Panc1 (cell line): ENCODE results near the gene MAML3. TPM values are rescaled to one million over a fixed set of nuclear protein-coding genes. Genes with fewer than 3 reads are reported as not detected.

ENCODE experiments used
- ATAC-seq: fragments of 200-7000 bp; cut with Tn5 transposase; 2 replicates; pipeline ENCODE4 v1.9.1; 2020; ENCODE audit warnings: mild to moderate bottlenecking, moderate library complexity
- BruUV-seq: library from RNA; stranded (reverse); fragments of 400-500 nt; replicated peaks from 2 replicates; lab custom pipeline; 2021; lab: Mats Ljungman, UMichigan
- CTCF ChIA-PET: fragments of 300-600 bp; sonication (Branson Sonifier 250); formaldehyde crosslinking; loops from one replicate; lab custom pipeline; 2022; ENCODE audit warnings: antibody characterized with exemption; lab: Charles Lee
- POLR2A ChIA-PET: fragments of 300-600 bp; sonication (Branson Sonifier 250); formaldehyde crosslinking; loops from one replicate; lab custom pipeline; 2022; ENCODE audit warnings: antibody characterized with exemption; lab: Charles Lee
- DNase-seq: peaks from one replicate; pipeline ENCODE4 v3.0.0-alpha.2; 2010; ENCODE audit warnings: low read depth, low spot score
- H3K27ac ChIP-seq: 2 replicates; pipeline ENCODE4 v1.5.1; 2011; ENCODE audit warnings: mild to moderate bottlenecking, low read length, inconsistent platforms
- H3K27me3 ChIP-seq: fragments of 200-500 bp; sonication (Bioruptor generic); 2 replicates; pipeline ENCODE4 v1.6.0; 2014; ENCODE audit warnings: low read length, inconsistent platforms; ENCODE audit not compliant: control insufficient read depth, insufficient read depth
- H3K36me3 ChIP-seq: fragments of 200-500 bp; sonication (Bioruptor generic); 2 replicates; pipeline ENCODE4 v1.5.1; 2014; ENCODE audit warnings: inconsistent platforms, mild to moderate bottlenecking, low read length, moderate library complexity; ENCODE audit not compliant: control insufficient read depth, insufficient read depth
- H3K4me1 ChIP-seq: 2 replicates; pipeline ENCODE4 v1.5.1; 2011; ENCODE audit warnings: inconsistent platforms, mild to moderate bottlenecking, low read length, moderate library complexity; ENCODE audit not compliant: control insufficient read depth, insufficient read depth
- H3K4me3 ChIP-seq, 2 experiments: 2 replicates each; pipeline ENCODE4 v1.5.1; 2011 to 2012; ENCODE audit warnings: low read depth in 2 of 2, low read length in 2 of 2, mild to moderate bottlenecking in 2 of 2, inconsistent platforms in 1 of 2, moderate library complexity in 1 of 2
- H3K9me3 ChIP-seq: fragments of 200-500 bp; sonication (Bioruptor generic); 2 replicates; pipeline ENCODE4 v1.5.1; 2014; ENCODE audit warnings: low read depth, mild to moderate bottlenecking, inconsistent platforms, low read length, moderate library complexity; ENCODE audit not compliant: control insufficient read depth, insufficient read depth
- POLR2AphosphoS5 ChIP-seq: IDR thresholded peaks from 2 replicates; pipeline ENCODE4 v1.6.1; 2012; ENCODE audit warnings: mild to moderate bottlenecking, low read depth, low read length, moderate library complexity
- SIN3A ChIP-seq: IDR thresholded peaks from 2 replicates; pipeline ENCODE4 v1.6.1; 2012; ENCODE audit warnings: low read depth, mild to moderate bottlenecking, low read length, moderate library complexity, borderline replicate concordance; ENCODE audit not compliant: insufficient read depth
- TCF7L2 ChIP-seq: IDR thresholded peaks from 2 replicates; pipeline ENCODE4 v1.6.1; 2011; ENCODE audit warnings: mild to moderate bottlenecking, low read depth, low read length, inconsistent platforms
- in situ Hi-C: cut with HindIII; loops from 2 replicates; pipeline ENCODE4 v1.10.0; 2016; ENCODE audit warnings: low sequenced_read_pairs, low pct_unique_long_range_greater_than_20kb
- intact Hi-C: fragments of 100-400 bp; cut with micrococcal nuclease; formaldehyde crosslinking; loops from one replicate; pipeline ENCODE4 v1.10.0; 2022; ENCODE audit not compliant: unreplicated experiment
- total RNA-seq: library from RNA; stranded (reverse); gene quantifications from one replicate; pipeline ENCODE4 v1.2.1, GENCODE V29; 2021; ENCODE audit not compliant: unreplicated experiment
- TF ChIP-seq, protein P1 (sequence below), 2 experiments: IDR thresholded peaks; 2 replicates each; pipeline ENCODE4 v1.6.1; 2011 to 2012; ENCODE audit warnings: low read depth in 2 of 2, control low read depth in 1 of 2, low read length in 1 of 2, mild to moderate bottlenecking in 1 of 2, moderate library complexity in 1 of 2; ENCODE audit not compliant: insufficient read depth in 1 of 2
- TF ChIP-seq, protein P2 (sequence below): fragments of 450-650 bp; IDR thresholded peaks from 2 replicates; pipeline ENCODE4 v1.5.1; 2017; ENCODE audit warnings: mild to moderate bottlenecking

Gene MAML3
- total RNA-seq, 1 experiment from 2014 or later, result 7.7 TPM

DNA sequence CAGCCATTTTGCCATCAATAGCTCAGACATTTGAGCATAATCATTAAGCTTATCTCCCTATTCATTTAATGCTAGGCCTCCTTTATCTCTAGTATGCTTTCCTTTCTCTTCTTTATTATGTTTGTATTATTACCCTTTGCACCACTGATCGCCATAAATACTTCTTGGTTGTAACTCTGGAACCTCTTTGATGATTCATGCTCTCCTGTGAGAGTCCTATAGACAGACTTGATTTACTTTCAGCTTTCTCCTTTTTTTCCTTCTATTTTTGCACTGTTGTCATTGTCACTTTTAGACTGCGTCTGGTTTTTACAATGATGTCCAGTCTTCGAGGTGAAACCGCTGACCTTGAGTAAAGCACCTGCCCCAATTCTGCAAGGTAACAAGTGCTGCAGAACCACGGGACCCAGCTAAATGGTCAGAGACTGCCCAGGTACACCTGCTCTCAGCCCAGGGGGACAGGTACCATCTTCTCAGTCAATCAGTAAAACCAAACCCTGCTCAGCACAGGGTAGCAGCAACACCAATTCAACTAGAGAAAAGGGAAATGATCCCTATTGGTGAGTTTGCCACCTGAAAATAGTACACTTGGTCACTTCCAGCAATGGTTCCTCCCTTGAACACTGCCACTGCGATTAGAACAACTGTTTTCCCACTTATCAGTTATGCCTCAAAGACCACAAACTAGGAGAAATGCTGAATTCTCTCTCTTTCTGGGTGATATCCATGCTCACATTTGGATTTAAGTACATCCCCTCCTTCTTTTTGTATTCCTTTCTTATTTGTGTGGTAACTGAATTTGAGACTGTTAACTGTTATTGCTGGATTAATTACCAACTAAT lies 125.1 kb downstream of the MAML3 start:
- POLR2A ChIA-PET, result no interaction called here
- peak overlapping the region; percentile 29; the same call in 1 of the 2 replicates for H3K27ac ChIP-seq

GRCh38 chr4:140028101-140028500 lies 125.9 kb downstream of the MAML3 start:
- POLR2A ChIA-PET, result no interaction called here
- BruUV-seq, result no TSS peak

More for the DNA sequence above, 125.1 kb downstream of the MAML3 start:
- DNase-seq (no peak), ATAC-seq (no peak)
- Histone ChIP-seq H3K27me3 (no peaks in the 10 kb centered on the region), H3K4me3 (no peak overlapping the region), H3K4me1 (no peaks in the 10 kb centered on the region; the same call in 1 of the 2 replicates), H3K36me3 (no peaks in the 10 kb centered on the region), H3K9me3 (no peaks in the 10 kb centered on the region)
- CTCF ChIA-PET, result no interaction called here
- intact Hi-C loops, result no loop called here
- no TSS peak for BruUV-seq
- in situ Hi-C loops, result no loop called here
- TF ChIP-seq SIN3A (no peak), POLR2AphosphoS5 (no peak), TCF7L2 (no peak)
- TF ChIP-seq, protein P1, sequence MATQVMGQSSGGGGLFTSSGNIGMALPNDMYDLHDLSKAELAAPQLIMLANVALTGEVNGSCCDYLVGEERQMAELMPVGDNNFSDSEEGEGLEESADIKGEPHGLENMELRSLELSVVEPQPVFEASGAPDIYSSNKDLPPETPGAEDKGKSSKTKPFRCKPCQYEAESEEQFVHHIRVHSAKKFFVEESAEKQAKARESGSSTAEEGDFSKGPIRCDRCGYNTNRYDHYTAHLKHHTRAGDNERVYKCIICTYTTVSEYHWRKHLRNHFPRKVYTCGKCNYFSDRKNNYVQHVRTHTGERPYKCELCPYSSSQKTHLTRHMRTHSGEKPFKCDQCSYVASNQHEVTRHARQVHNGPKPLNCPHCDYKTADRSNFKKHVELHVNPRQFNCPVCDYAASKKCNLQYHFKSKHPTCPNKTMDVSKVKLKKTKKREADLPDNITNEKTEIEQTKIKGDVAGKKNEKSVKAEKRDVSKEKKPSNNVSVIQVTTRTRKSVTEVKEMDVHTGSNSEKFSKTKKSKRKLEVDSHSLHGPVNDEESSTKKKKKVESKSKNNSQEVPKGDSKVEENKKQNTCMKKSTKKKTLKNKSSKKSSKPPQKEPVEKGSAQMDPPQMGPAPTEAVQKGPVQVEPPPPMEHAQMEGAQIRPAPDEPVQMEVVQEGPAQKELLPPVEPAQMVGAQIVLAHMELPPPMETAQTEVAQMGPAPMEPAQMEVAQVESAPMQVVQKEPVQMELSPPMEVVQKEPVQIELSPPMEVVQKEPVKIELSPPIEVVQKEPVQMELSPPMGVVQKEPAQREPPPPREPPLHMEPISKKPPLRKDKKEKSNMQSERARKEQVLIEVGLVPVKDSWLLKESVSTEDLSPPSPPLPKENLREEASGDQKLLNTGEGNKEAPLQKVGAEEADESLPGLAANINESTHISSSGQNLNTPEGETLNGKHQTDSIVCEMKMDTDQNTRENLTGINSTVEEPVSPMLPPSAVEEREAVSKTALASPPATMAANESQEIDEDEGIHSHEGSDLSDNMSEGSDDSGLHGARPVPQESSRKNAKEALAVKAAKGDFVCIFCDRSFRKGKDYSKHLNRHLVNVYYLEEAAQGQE (IDR thresholded peaks at IDR 0.05; ENCODE audit: insufficient read depth in 1 of 2, low read depth in 2 of 2, low read length in 1 of 2), result no peak
- TF ChIP-seq, protein P2, sequence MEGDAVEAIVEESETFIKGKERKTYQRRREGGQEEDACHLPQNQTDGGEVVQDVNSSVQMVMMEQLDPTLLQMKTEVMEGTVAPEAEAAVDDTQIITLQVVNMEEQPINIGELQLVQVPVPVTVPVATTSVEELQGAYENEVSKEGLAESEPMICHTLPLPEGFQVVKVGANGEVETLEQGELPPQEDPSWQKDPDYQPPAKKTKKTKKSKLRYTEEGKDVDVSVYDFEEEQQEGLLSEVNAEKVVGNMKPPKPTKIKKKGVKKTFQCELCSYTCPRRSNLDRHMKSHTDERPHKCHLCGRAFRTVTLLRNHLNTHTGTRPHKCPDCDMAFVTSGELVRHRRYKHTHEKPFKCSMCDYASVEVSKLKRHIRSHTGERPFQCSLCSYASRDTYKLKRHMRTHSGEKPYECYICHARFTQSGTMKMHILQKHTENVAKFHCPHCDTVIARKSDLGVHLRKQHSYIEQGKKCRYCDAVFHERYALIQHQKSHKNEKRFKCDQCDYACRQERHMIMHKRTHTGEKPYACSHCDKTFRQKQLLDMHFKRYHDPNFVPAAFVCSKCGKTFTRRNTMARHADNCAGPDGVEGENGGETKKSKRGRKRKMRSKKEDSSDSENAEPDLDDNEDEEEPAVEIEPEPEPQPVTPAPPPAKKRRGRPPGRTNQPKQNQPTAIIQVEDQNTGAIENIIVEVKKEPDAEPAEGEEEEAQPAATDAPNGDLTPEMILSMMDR, result no peak

More at GRCh38 chr4:140028101-140028500, 125.9 kb downstream of the MAML3 start:
- Histone ChIP-seq H3K4me3 (no peak overlapping the region), H3K36me3 (no peaks in the 10 kb centered on the region), H3K27me3 (no peaks in the 10 kb centered on the region), H3K27ac (no peak overlapping the region), H3K4me1 (no peaks in the 10 kb centered on the region; the same call in 1 of the 2 replicates), H3K9me3 (no peaks in the 10 kb centered on the region)
- ATAC-seq, result no peak
- in situ Hi-C loops (no loop called here), intact Hi-C loops (no loop called here)
- TF ChIP-seq SIN3A, result no peak
- TF ChIP-seq, protein P1 (IDR thresholded peaks at IDR 0.05; ENCODE audit: insufficient read depth in 1 of 2, low read depth in 2 of 2, low read length in 1 of 2), result no peak
- TF ChIP-seq, protein P2, result no peak
- no peak for DNase-seq
- CTCF ChIA-PET, result no interaction called here
